ENCODE measurements around the gene UQCRC2.

DNA sequence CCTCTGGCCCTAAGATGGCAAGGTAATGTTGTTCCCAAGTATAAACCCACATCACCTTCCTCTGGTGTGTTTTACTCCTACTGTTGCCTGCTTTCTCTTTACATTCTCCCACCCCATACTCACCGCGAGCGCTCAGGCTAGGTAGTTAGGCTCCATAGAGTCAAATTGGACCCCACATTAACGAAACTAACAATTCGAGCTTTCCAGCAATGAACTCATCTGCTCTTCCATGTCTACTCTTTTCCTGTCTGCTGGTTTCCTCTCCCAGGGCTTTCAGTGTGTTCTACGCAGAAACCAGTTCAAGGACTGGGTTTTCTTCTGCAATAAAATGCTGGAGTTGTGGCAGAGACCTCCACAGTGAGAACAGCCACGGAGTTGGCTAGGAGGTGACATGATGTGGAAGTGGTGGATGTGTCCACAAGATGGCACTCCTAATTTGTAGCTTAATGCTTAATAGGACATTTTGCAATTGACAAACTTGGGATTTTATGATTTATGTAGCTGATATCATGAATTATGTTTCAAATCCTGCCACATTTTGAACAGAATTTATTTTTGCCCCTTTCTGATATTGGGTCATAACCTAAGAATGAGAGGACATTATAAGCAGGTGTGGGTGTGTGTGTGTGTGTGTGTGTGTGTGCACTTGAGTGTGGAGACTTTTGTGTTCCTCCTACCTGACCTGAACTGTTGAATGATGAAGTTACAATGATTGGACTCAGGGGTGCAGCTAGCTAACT, 2.2 kb upstream of the UQCRC2 start:
- TF ChIP-seq, protein P1, sequence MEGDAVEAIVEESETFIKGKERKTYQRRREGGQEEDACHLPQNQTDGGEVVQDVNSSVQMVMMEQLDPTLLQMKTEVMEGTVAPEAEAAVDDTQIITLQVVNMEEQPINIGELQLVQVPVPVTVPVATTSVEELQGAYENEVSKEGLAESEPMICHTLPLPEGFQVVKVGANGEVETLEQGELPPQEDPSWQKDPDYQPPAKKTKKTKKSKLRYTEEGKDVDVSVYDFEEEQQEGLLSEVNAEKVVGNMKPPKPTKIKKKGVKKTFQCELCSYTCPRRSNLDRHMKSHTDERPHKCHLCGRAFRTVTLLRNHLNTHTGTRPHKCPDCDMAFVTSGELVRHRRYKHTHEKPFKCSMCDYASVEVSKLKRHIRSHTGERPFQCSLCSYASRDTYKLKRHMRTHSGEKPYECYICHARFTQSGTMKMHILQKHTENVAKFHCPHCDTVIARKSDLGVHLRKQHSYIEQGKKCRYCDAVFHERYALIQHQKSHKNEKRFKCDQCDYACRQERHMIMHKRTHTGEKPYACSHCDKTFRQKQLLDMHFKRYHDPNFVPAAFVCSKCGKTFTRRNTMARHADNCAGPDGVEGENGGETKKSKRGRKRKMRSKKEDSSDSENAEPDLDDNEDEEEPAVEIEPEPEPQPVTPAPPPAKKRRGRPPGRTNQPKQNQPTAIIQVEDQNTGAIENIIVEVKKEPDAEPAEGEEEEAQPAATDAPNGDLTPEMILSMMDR (IDR thresholded peaks at IDR 0.05), result peak in 2 of 4 experiments; percentile 15 to 36
- TF ChIP-seq EP300 (IDR thresholded peaks at IDR 0.05) (no peak), POLR2A (IDR thresholded peaks at IDR 0.05) (no peak)
